ENCODE results near the gene CA6.
"Not testable (repeated sequence)": the region's sequence is repeated elsewhere in the genome, so short reads cannot be mapped to it uniquely, and the experiment has no call there.

The CA6 gene

GRCh38 chr1:8970870-8971337 is 25.2 kb downstream of the CA6 start:
- no peak for DNase-seq

GRCh38 chr1:8974551-8974950 is 28.9 kb downstream of the CA6 start:
- DNase-seq = no peak

- no peak for DNase-seq
These were observed 30.7 kb downstream of the CA6 start for GRCh38 chr1:8976338-8976737.

GRCh38 chr1:8976896-8977450 is 31.3 kb downstream of the CA6 start:
- DNase-seq = no peak

- DNase-seq = no peak
These were observed 35.0 kb downstream of the CA6 start for GRCh38 chr1:8980656-8981055.

GRCh38 chr1:8981169-8981568 is 35.5 kb downstream of the CA6 start:
- DNase-seq = no peak

GRCh38 chr1:8984203-8984602 is 38.5 kb downstream of the CA6 start:
- DNase-seq = no peak

- DNase-seq = no peak
These were observed 39.3 kb downstream of the CA6 start for GRCh38 chr1:8984990-8985389.

- DNase-seq = no peak
These were observed 40.5 kb downstream of the CA6 start for GRCh38 chr1:8985915-8986813.

- no peak for DNase-seq
These were observed 41.1 kb downstream of the CA6 start for GRCh38 chr1:8986814-8987190.

GRCh38 chr1:8987881-8988617 is 42.4 kb downstream of the CA6 start:
- DNase-seq = peak; percentile 16 to 65 (median 47)

- DNase-seq = no peak
These were observed 42.9 kb downstream of the CA6 start for GRCh38 chr1:8988618-8988967.

GRCh38 chr1:8989061-8989460 is 43.4 kb downstream of the CA6 start:
- DNase-seq = no peak

- DNase-seq = no peak
These were observed 44.2 kb downstream of the CA6 start for GRCh38 chr1:8989821-8990220.

GRCh38 chr1:8992936-8993687 is 47.4 kb downstream of the CA6 start:
- DNase-seq = no peak

- not testable (repeated sequence) for DNase-seq
These were observed 48.5 kb downstream of the CA6 start for GRCh38 chr1:8993962-8994675.

- not testable (repeated sequence) for DNase-seq
These were observed 56.0 kb downstream of the CA6 start for GRCh38 chr1:9001534-9002214.

- DNase-seq = not testable (repeated sequence)
These were observed 56.5 kb downstream of the CA6 start for GRCh38 chr1:9002215-9002560.

- no peak for DNase-seq
These were observed 58.5 kb downstream of the CA6 start for GRCh38 chr1:9004031-9004699.

- peak; percentile 57 to 91 (median 75) for DNase-seq
These were observed 59.2 kb downstream of the CA6 start for GRCh38 chr1:9004700-9005394.

- no peak for DNase-seq
These were observed 59.7 kb downstream of the CA6 start for GRCh38 chr1:9005395-9005708.

All from activated naive CD4-positive, alpha-beta T cell (primary cell).